BLaER1 (cell line): ENCODE measurements around the gene JCHAIN.
"Not testable (repeated sequence)": the region's sequence is repeated elsewhere in the genome, so short reads cannot be mapped to it uniquely, and the experiment has no call there.

ENCODE experiments used
- H3K27ac ChIP-seq: shearing (Covaris generic); formaldehyde crosslinking; 2 replicates; pipeline ENCODE4 v1.8.1; 2022
- H3K27me3 ChIP-seq: shearing (Covaris generic); formaldehyde crosslinking; 2 replicates; pipeline ENCODE4 v1.8.1; 2022
- H3K36me3 ChIP-seq: shearing (Covaris generic); formaldehyde crosslinking; 2 replicates; pipeline ENCODE4 v1.8.1; 2022
- H3K4me1 ChIP-seq: shearing (Covaris generic); formaldehyde crosslinking; 2 replicates; pipeline ENCODE4 v1.8.1; 2022
- H3K4me2 ChIP-seq: shearing (Covaris generic); formaldehyde crosslinking; 2 replicates; pipeline ENCODE4 v1.8.1; 2022
- H3K4me3 ChIP-seq: shearing (Covaris generic); formaldehyde crosslinking; 2 replicates; pipeline ENCODE4 v1.8.1; 2022
- H3K9ac ChIP-seq: shearing (Covaris generic); formaldehyde crosslinking; 2 replicates; pipeline ENCODE4 v1.8.1; 2022
- H3K9me3 ChIP-seq: shearing (Covaris generic); formaldehyde crosslinking; 2 replicates; pipeline ENCODE4 v1.8.1; 2022
- H4K20me1 ChIP-seq: shearing (Covaris generic); formaldehyde crosslinking; 2 replicates; pipeline ENCODE4 v1.8.1; 2022
- Cebpa-rat ChIP-seq: shearing (Covaris generic); IDR thresholded peaks from 2 replicates; pipeline ENCODE4 v1.8.1; 2022

JCHAIN gene

DNA sequence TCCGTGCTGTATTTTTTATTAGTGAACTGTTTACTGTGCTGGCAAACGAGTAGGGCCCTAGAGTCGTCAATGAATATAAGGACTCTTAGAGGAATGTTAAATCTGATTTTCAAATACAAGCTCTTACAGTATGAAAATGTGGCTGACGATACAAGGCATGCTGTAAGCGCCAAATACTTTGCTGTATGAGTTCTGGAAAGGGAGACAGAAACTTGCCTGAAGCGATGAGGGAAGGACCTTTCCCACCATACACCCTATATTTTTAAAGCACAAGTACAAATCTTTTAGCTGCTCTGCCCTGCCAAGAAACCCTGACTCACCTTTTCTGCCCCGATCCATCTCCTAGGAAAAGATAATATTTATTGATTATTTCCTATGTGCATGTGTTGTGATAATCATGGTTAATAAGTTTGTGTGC, 39.7 kb upstream of the JCHAIN start:
- TF ChIP-seq Cebpa-rat, result no peak
- Histone ChIP-seq H3K36me3 (no peaks in the 10 kb centered on the region), H3K27ac (peak overlapping the region; percentile 92), H3K4me3 (peak overlapping the region; percentile 94), H3K9ac (peak overlapping the region; percentile 88), H4K20me1 (no peaks in the 10 kb centered on the region; the same call in 1 of the 2 replicates), H3K27me3 (no peaks in the 10 kb centered on the region), H3K4me1 (peaks cover 31% of the 10 kb centered on the region), H3K4me2 (peak overlapping the region; percentile 90), H3K9me3 (no peaks in the 10 kb centered on the region)

DNA sequence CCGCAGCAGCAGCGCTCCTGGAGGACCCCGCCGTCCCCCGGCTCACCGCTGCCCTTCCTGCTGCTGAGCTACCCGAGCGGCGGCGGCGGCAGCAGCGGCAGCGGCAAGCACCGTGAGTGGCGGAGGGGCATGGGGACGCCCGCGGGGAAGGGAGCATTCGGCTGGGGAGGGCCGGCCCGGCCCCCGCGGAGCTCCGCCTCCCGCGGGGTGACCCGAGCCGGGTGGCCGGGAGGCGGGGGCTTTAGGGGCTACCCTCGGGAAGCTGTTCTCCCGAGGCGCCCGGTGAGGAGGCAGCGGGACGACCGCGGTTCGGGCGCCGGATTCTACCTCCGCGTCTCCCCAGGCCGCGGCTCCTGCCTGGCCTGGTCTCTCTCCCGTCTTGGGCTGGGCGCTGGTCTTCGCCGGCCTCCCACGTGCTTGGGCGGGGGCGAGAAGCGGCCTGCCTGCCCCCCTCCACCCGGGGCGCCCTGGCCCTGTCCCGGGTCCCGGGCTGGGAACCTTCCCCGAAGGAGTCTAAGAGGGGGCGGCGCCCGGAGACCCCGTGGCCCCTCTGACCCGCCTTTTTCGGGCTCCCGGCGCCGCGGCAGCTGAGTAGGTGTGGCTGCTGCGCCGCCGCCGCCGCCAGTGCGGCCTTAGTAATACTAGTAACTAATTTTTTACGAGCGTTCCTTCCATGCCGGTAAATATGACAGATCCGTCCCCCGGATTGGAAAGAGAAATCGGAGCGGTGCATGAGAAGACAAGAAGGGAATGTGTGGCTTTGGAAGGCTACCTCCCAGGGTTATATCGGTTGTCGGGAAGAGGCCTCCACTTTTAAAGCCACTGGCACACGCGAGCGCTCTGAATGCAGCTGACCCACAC, 39.1 kb upstream of the JCHAIN start:
- H3K4me3 ChIP-seq, result peak overlapping the region; percentile 94
- no peaks in the 10 kb centered on the region for H3K36me3 ChIP-seq
- no peaks in the 10 kb centered on the region for H3K9me3 ChIP-seq
- peaks cover 31% of the 10 kb centered on the region for H3K4me1 ChIP-seq
- peak overlapping the region; percentile 90 for H3K4me2 ChIP-seq
- peak overlapping the region; percentile 88 for H3K9ac ChIP-seq
- H4K20me1 ChIP-seq, result no peaks in the 10 kb centered on the region; the same call in 1 of the 2 replicates
- H3K27me3 ChIP-seq, result no peaks in the 10 kb centered on the region
- peak overlapping the region; percentile 92 for H3K27ac ChIP-seq
- no peak for TF ChIP-seq Cebpa-rat

DNA sequence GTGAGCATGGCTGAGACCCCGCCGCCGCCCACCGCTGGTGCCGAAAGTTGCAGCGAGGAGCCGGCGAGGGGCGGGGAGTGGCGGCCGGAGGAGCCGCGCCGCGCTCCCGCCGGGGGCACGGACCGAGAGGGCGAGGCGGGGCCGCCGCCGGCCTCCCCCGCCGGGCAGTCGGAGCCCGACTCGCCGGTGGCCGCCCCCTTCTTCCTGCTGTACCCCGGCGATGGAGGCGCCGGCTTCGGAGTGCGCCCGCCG, 38.5 kb upstream of the JCHAIN start:
- Histone ChIP-seq H3K4me1 (peaks cover 31% of the 10 kb centered on the region), H4K20me1 (no peaks in the 10 kb centered on the region; the same call in 1 of the 2 replicates), H3K4me2 (peak overlapping the region; percentile 90), H3K9ac (peak overlapping the region; percentile 88), H3K27me3 (no peaks in the 10 kb centered on the region), H3K36me3 (no peaks in the 10 kb centered on the region), H3K9me3 (no peaks in the 10 kb centered on the region), H3K27ac (peak overlapping the region; percentile 92), H3K4me3 (peak overlapping the region; percentile 94)
- no peak for TF ChIP-seq Cebpa-rat

DNA sequence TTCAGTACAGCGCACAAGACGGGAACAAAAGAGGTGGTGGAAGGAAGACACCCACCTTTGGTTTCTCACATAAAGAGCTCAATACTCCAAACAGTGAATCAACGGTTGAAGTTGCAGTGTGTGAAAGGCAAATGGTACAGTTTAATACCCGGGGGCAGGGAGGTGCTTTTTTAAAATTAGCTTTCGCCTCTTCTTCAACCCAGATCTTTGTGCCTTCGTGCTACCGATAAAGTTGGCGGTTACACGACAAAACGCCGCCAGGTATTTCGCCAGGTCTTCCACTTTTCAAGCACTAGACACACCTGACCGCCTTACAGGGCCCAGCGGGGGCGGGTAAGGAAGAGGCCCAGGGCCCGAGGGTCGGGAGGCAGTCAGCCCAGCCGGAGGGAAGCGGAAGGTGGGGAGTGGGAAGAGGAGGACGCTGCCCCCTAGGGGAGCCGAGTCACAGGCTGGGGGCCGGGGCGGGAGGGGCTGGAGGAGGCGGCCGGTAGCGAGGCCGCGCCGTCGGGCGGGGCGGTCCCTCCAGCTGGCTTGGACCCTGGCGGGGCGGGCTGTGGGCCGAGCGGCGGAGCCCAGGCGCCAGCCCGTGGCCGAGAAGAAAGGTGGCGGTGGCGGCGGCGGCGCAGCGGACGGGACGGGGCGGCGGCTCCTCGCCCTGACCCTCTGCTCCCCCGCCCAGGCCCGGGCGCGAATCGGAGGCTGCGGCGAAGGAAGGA, 38.1 kb upstream of the JCHAIN start:
- H3K27ac ChIP-seq, result peak overlapping the region; percentile 92
- H3K4me1 ChIP-seq, result peaks cover 31% of the 10 kb centered on the region
- H3K27me3 ChIP-seq, result no peaks in the 10 kb centered on the region
- H4K20me1 ChIP-seq, result no peaks in the 10 kb centered on the region; the same call in 1 of the 2 replicates
- H3K9me3 ChIP-seq, result no peaks in the 10 kb centered on the region
- no peaks in the 10 kb centered on the region for H3K36me3 ChIP-seq
- peak overlapping the region; percentile 88 for H3K9ac ChIP-seq
- peak overlapping the region; percentile 94 for H3K4me3 ChIP-seq
- TF ChIP-seq Cebpa-rat, result no peak
- peak overlapping the region; percentile 90 for H3K4me2 ChIP-seq

DNA sequence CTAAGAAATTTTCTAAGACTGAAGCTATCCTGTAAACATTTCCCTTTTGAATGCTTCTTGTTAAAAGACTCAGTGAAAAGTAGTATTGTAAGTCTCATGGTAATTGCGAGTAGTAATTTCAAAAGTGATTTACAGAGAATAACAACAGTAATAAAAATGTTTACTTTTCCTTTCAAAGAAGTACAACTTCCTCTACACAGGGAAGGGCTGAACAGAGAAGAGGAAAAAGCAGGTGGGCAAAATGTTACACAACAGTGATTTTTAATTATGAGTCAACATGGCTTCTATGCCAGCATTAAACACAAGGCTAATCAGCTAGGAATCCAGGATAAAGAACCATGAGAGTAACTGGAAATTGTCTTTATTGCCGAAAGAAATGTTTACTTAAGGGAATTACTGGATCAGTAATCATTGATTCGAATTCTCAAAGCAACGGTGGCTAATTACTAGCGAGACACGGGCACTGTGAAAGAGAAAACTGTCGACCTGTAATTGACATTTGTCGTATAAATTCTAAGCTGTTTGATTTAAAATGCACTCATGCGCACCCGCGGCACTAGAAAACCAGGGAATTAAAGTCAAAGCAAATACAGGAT, 37.4 kb upstream of the JCHAIN start:
- peak overlapping the region; percentile 88 for H3K9ac ChIP-seq
- peak overlapping the region; percentile 94 for H3K4me3 ChIP-seq
- peaks cover 31% of the 10 kb centered on the region for H3K4me1 ChIP-seq
- H3K36me3 ChIP-seq, result no peaks in the 10 kb centered on the region
- TF ChIP-seq Cebpa-rat, result no peak
- H4K20me1 ChIP-seq, result no peaks in the 10 kb centered on the region; the same call in 1 of the 2 replicates
- H3K4me2 ChIP-seq, result peak overlapping the region; percentile 90
- H3K9me3 ChIP-seq, result no peaks in the 10 kb centered on the region
- peak overlapping the region; percentile 92 for H3K27ac ChIP-seq
- no peaks in the 10 kb centered on the region for H3K27me3 ChIP-seq

DNA sequence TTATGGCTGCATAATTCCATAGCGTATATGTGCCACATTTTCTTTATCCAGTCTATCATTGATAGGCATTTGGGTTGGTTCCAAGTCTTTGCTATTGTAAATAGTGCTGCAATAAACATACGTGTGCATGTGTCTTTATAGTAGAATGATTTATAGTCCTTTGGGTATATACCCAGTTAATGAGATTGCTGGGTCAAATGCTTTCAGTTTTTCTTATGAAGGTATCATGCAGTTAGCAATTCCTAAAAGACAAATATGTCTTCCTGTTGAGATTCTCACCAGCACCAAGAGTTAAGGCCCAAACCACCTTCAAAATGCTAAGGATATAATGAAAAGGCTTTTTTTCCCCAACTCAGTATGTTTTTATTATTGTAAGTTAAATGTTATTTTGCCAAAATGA, 36.3 kb upstream of the JCHAIN start:
- not testable (repeated sequence) for H3K9ac ChIP-seq, H3K27me3 ChIP-seq, H3K9me3 ChIP-seq, H3K36me3 ChIP-seq, H3K27ac ChIP-seq, H3K4me2 ChIP-seq, H4K20me1 ChIP-seq, H3K4me3 ChIP-seq
- peaks cover 31% of the 10 kb centered on the region for H3K4me1 ChIP-seq

DNA sequence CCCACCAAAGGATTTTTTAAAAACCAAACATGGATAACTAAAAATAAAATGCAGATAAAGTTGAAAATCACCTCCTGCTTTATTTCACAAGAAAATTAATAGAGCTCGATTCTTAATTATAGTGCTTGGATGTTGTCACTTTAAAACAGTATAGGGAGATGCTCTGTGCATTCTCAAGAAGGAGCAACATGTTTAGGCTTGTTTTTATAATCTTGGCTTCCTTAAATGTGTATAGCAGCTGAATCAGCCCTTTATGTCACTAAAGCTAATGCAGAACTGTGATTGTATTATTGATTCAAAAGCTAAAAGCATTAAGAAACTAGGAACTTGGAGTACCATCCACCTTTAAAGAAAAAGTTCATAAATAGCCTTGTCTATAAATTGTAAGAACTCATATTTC, 35.0 kb upstream of the JCHAIN start:
- Histone ChIP-seq H3K4me1 (peaks cover 19% of the 10 kb centered on the region), H3K4me3 (no peak overlapping the region), H3K27ac (no peak overlapping the region), H3K4me2 (no peak overlapping the region), H3K9ac (no peak overlapping the region), H3K27me3 (no peaks in the 10 kb centered on the region), H4K20me1 (peaks cover 3% of the 10 kb centered on the region; the same call in 1 of the 2 replicates), H3K9me3 (no peaks in the 10 kb centered on the region), H3K36me3 (no peaks in the 10 kb centered on the region)
- TF ChIP-seq Cebpa-rat, result no peak

DNA sequence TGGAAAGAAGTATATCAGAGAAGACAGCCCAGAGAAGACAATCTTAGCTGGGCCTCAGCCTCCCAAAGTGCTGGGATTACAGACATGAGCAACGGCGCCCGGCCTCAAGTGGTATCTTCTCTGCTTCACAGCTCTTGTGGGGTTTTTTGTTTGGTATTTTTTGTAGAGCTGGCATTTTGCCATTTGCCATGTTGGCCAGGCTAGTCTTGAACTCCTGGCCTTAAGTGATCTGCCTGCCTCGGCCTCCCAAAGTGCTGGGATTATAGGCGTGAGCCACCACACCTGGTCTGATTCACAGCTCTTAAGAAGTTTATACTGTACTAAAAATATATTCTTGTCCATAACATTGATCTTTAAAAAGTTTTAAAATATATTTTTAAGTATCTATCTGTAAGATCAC, 34.4 kb upstream of the JCHAIN start:
- H3K4me2 ChIP-seq, result no peak overlapping the region
- H3K4me3 ChIP-seq, result no peak overlapping the region
- no peak overlapping the region for H3K9ac ChIP-seq
- no peaks in the 10 kb centered on the region for H3K9me3 ChIP-seq
- no peaks in the 10 kb centered on the region for H3K27me3 ChIP-seq
- H3K27ac ChIP-seq, result no peak overlapping the region
- H3K4me1 ChIP-seq, result peaks cover 15% of the 10 kb centered on the region
- no peaks in the 10 kb centered on the region for H3K36me3 ChIP-seq
- peaks cover 8% of the 10 kb centered on the region; the same call in 1 of the 2 replicates for H4K20me1 ChIP-seq
- no peak for TF ChIP-seq Cebpa-rat

DNA sequence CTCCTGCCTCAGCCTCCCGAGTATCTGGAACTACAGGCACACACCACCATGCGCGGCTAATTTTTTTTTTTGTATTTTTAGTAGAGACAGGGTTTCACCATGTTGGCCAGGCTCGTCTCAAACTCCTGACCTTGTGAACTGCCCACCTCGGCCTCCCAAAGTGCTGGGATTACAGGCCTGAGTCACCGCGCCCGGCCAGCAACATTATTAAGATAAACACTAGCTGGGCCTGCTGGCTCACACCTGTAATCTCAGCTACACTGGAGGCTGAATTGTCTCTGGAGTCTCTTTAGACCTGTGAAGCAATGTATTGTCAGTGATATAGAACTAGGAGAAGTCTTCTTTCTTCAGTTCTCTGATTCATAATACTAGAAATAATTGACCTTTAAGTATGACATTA, 32.1 kb upstream of the JCHAIN start:
- not testable (repeated sequence) for H3K27ac ChIP-seq

DNA sequence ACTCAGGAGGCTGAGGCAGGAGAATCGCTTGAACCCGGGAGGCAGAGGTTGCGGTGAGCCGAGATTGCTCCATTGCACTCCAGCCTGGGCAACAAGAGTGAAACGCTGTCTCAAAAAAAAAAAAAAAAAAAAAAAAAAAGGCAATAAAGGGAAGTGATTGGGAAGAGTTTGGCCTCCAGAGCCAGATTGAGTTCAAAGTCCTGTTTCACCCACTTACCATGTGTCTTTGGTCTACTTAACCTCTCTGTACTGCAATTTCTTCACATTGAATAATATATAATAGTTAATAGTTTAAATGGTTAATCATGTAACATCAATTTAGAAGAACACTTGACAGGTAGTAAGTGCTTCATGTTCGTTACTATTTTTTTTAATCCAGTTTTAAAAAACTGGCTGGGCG, 28.3 kb upstream of the JCHAIN start:
- H3K36me3 ChIP-seq, result peaks cover 11% of the 10 kb centered on the region; the same call in 1 of the 2 replicates
- not testable (repeated sequence) for H3K27me3 ChIP-seq

More for the DNA sequence above, 32.1 kb upstream of the JCHAIN start:
- not testable (repeated sequence) for H3K4me1 ChIP-seq, H3K9ac ChIP-seq, H3K27me3 ChIP-seq, H3K4me3 ChIP-seq, H3K36me3 ChIP-seq, H3K4me2 ChIP-seq, H3K9me3 ChIP-seq
- 0 out of 2 replicates have a peak, but pooled peaks cover 12% of the 10 kb centered on the region for H4K20me1 ChIP-seq

More for the DNA sequence above, 28.3 kb upstream of the JCHAIN start:
- Histone ChIP-seq H3K4me1 (peaks cover 27% of the 10 kb centered on the region), H4K20me1 (peaks cover 42% of the 10 kb centered on the region)
- not testable (repeated sequence) for H3K9me3 ChIP-seq, H3K27ac ChIP-seq, H3K4me2 ChIP-seq, H3K4me3 ChIP-seq, H3K9ac ChIP-seq
